OCI-LY7 (cell line): ENCODE measurements around the gene PRKRA.

Source experiments
- CTCF ChIP-seq: fragments of 200-600 bp; sonication (generic); conservative IDR thresholded peaks from 2 replicates; pipeline ENCODE4 v1.5.1; 2014; ENCODE audit warnings: mild to moderate bottlenecking, antibody characterized with exemption, low read length, moderate library complexity, mixed read lengths
- EZH2phosphoT487 ChIP-seq: fragments of 200-600 bp; sonication (generic); IDR thresholded peaks from 2 replicates; pipeline ENCODE4 v1.6.1; 2018; ENCODE audit warnings: low read depth, borderline replicate concordance, mild to moderate bottlenecking, mixed run types, antibody characterized with exemption, low read length, moderate library complexity, mixed read lengths

- TF ChIP-seq CTCF (no peak), EZH2phosphoT487 (no peak)
Measured at GRCh38 chr2:178383718-178384117, 67.3 kb downstream of the PRKRA start.
